ENCODE results near the gene NEK6. TPM values are rescaled to one million over a fixed set of nuclear protein-coding genes. Genes with fewer than 3 reads are reported as not detected.

Gene NEK6
- total RNA-seq, 1 donor from 2014 or later: 20.6 TPM

DNA sequence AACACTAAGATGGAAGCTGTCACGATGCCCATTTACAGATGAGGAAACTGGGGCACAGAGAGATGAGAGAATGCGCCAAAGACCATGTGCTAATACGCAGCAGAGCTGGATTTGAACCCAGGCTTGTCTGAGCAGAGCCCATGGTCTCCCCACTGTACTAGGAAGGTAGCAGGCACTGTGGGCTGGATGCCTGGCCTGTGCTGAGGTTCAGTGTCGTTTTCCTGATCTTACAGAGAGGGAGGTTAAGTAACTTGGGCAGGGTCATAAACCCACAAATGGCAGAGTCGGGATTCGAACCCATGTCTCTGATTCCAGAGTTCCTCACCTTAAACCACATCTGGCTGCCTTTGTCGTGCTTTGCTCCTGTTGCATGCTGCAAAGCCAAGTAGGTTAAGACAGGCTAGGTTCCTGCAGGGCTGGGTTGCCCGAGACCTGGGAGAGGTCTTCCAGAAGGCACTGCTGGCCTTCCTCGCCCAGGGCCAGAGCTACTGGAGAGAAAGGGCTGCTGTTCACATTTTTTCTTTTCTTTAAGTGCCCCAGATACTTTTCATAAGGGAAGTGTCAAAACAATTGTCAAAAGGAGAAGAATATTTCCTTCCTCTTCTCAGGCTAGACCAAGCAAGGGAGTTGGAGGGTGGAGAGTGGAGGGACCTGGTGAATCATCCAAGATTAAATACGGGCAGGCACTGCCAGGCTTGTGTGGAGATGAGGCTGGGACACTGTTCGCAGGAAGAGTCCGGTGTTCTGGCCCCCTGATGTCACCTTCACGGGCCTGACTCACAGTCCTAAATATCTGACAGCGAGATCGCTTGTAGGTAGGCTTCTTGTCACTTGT, 3.2 kb downstream of the NEK6 start:
- DNase-seq (ENCODE audit: low read depth in 2 of 2): peak; percentile 43 to 82

DNA sequence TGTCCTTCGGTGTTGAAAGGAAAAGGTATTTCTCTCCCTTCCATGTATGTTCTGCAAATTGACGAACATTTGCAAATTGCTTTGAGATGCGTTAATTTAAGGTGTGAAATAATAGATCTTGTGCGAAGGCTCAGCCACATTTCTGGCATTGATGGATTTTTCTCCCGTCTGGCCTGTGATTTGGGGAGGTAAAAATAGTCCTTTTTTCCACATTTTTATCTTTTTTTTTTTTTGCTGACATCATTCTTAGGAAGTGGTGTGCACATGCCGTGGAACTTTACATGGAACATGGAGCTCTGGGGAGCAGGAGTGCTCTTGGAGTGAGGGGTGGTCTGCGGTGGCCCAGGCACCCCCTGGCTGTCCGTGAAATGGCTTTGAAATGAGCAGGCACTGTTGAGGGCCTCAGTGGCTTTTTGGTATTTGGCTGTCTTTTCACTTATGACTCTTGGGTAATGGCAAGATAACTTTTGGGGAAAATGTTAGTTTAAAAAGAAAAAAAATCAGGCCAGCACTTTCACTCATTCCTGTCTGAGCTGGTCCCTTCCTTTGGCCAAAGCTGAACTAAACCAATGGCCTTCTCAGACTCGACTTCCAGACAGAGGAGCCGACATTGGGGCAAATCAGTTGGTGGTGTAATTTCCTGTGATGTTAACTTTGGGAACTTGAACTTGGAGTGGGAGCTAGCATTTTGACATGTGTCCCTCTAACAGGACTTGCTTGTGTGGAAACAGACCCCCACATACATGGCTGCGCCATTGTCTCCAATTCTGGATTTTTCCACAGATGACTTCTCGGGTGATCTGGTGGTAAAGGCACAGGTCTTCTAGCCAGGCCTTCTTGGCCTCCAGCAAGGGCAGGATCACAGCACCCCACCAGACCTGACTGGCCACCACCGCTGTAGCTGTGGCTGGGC, 4.2 kb downstream of the NEK6 start:
- DNase-seq (ENCODE audit: low read depth in 2 of 2): peak; percentile 33 to 51

- DNase-seq (ENCODE audit: low read depth in 2 of 2): no peak
Observed at GRCh38 chr9:124262649-124262972, 4.9 kb downstream of the NEK6 start.

DNA sequence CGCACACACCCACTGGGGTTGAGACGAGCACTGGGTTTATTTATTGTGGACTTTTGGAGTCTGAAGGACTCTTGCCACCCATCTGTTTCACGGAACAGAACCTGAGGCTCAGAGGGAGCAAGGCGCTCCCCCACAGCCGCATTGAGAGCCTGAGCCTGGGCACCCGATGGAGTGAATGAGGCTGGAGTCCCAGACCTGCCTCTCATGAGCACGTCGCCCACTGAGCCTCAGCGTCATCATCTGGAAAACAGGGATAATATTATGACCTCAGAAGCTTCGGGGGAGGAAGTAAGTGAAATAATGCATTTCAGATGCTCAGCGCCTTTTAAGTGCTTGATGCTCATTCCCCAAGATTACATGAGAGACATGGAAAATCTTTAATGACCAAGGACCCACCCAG, 5.5 kb downstream of the NEK6 start:
- DNase-seq (ENCODE audit: low read depth in 2 of 2): no peak

- no peak for DNase-seq (ENCODE audit: low read depth in 2 of 2)
Observed at GRCh38 chr9:124263800-124264426, 6.2 kb downstream of the NEK6 start.

- no peak for DNase-seq (ENCODE audit: low read depth in 2 of 2)
Observed at GRCh38 chr9:124264823-124265233, 7.1 kb downstream of the NEK6 start.

GRCh38 chr9:124265551-124265950, 7.8 kb downstream of the NEK6 start:
- DNase-seq (ENCODE audit: low read depth in 2 of 2): peak; percentile 31 to 66

DNA sequence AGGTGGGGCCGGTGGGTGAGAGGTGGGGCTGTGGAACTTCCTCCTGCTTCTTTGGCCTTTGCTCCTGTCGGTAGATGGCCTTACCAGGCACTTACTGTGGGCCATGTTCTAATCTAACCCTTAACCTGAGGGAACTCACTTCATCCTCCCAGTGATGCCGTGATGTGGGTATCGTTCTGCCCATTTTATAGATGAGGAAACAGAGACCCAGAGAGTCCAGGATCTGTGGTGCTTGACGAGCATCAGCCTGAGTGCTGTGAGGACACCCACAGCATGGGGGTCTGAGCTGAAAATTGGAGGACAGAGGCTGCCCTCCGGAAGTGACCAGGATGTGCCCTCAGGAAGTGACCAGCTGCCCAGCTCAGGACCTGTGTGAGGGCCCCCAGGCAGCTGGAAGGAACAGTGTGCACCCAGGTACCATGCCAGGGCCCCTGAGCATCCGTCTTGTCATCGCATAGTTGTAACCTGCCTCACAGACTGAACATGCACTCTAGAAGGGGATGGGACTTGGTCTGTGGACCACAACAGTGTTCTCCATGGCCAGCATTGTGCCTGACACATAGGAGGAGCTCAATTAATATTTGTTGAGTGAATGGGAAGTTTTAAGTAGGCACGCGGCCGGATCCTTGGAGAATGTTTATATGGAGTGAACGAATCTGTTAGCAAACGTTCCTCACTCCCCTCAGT, 8.5 kb downstream of the NEK6 start:
- DNase-seq (ENCODE audit: low read depth in 2 of 2): peak in 1 of 2 donors; percentile 48

- DNase-seq (ENCODE audit: low read depth in 2 of 2): no peak
Observed at GRCh38 chr9:124266826-124267201, 9.1 kb downstream of the NEK6 start.

DNA sequence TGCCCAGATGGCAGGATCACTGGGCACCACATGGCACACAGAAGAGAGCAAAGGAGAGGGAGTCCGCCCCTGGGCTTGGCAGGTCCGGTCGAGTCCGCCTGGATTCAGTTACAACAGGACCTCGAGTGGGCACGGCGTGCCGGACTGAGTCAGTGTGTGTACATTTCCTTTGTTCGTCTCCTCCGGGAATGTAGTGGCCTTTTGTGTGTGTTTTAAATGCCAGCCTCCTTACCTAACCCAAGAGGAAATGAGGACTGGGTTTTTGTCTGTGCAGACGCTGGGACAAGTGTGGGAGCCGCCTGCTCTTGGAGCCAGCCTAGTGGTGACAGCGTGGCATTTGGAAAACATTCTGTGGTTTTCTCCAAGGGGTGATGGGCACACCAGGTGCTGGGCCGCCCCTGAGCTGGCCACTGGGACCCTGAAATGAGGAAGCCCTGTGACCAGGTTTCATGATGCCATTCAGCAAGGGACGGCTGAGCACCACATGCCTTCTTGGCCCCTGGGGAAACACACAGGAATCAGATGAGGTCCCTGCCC, 9.6 kb downstream of the NEK6 start:
- DNase-seq (ENCODE audit: low read depth in 2 of 2): peak; percentile 71 to 90

DNA sequence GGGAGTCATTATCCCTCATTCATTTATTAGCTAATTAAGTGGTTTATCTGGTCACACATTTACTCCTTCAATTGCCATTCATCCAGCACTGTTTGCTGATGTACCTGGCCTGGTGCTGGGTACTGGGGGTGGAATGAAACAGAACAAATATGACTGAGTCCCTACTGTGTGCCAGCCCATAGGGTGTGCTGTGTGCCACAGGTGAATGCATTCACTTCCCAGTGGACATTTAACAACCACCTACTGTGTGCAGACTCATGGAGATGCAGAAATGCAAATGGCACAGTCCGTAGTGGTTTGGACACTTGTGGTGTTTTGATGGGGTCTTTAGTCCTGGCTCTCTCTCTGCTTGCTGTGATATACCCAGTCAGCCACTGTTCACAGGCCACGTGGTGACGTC, 10.5 kb downstream of the NEK6 start:
- DNase-seq (ENCODE audit: low read depth in 2 of 2): no peak

DNA sequence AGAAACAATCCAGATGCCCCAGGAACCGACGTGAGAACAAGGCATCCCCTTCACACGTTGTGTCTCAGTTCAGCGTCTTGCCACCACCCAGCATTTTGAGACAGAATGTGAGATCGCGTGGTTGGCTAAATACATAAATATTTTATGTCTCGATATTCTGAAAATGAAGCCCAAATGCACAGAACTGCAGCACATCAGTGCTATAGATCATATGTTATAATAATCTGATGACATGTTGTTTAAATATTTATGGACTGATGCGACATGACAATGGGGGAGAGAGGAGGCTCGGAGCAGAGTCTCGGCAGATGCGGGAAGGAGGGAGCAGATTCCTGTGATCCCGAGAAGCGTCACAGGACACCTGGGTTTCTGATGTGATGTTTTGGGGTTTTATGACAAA, 10.9 kb downstream of the NEK6 start:
- no peak for DNase-seq (ENCODE audit: low read depth in 2 of 2)

GRCh38 chr9:124269556-124269955, 11.8 kb downstream of the NEK6 start:
- no peak for DNase-seq (ENCODE audit: low read depth in 2 of 2)

- peak in 1 of 2 donors; percentile 64 for DNase-seq (ENCODE audit: low read depth in 2 of 2)
Observed at GRCh38 chr9:124270504-124271335, 13.0 kb downstream of the NEK6 start.

DNA sequence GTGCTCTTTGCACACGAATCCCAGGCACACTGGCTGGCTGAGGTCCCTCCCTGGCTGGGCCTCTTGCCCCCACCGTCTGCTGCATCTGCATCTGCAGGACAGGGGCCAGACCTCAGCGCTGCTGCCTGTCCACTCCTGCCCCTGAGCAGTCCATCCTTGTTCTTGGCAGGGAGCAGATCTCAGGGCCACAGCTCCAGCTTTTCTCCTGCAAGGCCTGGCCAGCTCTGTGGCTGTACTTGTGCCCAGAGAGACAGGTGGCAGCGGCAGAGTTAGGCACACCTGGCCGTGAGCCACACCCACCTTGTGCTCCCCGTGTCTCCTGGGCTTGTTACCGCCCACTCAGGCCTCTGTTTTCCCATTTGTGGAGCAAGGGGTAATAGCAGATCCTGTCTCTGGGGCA, 13.9 kb downstream of the NEK6 start:
- no peak for DNase-seq (ENCODE audit: low read depth in 2 of 2)

- no peak for DNase-seq (ENCODE audit: low read depth in 2 of 2)
Observed at GRCh38 chr9:124272118-124272517, 14.4 kb downstream of the NEK6 start.

DNA sequence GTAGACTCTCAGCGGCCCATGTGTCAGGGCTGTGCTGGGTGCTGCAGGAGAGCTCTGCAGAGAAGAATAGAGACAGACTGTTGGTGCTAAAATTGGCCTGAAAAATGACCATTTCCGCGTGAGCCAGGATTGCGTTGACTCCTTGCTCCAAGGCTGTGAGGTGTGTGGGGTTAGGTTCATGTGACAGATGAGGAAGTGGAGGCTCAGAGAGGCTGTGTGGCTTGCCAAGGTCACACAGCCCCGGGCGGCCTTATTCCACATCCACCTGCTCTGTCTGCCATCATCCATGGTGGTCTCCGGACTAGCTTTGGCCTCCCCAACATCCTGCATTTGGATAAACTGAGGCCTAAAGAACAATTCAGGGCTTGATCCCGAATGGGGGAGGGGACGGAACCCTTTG, 15.2 kb downstream of the NEK6 start:
- DNase-seq (ENCODE audit: low read depth in 2 of 2): no peak

- no peak for DNase-seq (ENCODE audit: low read depth in 2 of 2)
Observed at GRCh38 chr9:124273427-124274160, 15.8 kb downstream of the NEK6 start.

DNA sequence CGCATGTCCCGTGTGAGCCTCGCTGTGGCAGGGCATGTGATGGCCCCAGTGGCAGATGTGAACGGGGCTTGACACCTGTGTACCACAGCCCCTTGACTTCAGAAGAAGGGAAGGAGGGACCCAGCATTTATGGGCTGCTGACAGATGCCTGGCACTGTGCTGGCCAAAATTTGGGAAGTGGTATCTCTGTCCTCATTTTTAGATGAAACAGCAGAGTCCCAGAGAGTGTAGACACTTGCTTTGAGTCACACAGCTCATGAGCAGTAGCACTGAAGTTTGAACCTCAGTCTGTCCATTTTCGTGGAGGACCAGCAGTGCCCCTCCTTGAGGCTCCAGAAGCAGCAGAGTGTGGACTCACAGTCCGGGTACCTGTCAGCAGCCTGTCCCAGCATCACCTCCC, 16.5 kb downstream of the NEK6 start:
- DNase-seq (ENCODE audit: low read depth in 2 of 2): no peak

DNA sequence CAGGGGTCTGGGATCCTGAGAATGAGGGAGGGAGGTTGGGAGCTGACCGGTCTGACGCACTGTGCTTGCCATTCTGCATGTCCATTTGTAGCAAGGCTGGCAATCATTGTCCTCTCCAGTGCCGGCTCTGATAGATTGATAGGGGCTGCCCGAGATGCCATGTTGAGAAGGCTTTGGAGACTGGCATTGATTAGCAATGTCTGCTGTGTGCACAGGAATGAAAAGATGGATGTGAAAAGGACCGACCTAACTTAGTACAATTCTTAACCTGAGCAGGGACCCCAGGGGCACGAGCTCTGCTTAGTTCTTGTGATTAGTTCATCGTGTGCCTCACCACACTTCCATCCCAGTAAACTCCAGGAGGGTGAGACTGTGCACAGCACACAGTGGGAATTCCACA, 17.0 kb downstream of the NEK6 start:
- no peak for DNase-seq (ENCODE audit: low read depth in 2 of 2)
